Hematopoietic multipotent progenitor cell treated with erythropoietin and hydrocortisone succinate and interleukin-3 and kit ligand, for 8 days (in vitro differentiated cells): Measurements from ENCODE around the gene CCDC141.
"Not testable (repeated sequence)": the region's sequence is repeated elsewhere in the genome, so short reads cannot be mapped to it uniquely, and the experiment has no call there.

Experiments used
- DNase-seq: peaks from one replicate; pipeline ENCODE4 v3.0.0-alpha.2; 2015

CCDC141 gene, protein sequence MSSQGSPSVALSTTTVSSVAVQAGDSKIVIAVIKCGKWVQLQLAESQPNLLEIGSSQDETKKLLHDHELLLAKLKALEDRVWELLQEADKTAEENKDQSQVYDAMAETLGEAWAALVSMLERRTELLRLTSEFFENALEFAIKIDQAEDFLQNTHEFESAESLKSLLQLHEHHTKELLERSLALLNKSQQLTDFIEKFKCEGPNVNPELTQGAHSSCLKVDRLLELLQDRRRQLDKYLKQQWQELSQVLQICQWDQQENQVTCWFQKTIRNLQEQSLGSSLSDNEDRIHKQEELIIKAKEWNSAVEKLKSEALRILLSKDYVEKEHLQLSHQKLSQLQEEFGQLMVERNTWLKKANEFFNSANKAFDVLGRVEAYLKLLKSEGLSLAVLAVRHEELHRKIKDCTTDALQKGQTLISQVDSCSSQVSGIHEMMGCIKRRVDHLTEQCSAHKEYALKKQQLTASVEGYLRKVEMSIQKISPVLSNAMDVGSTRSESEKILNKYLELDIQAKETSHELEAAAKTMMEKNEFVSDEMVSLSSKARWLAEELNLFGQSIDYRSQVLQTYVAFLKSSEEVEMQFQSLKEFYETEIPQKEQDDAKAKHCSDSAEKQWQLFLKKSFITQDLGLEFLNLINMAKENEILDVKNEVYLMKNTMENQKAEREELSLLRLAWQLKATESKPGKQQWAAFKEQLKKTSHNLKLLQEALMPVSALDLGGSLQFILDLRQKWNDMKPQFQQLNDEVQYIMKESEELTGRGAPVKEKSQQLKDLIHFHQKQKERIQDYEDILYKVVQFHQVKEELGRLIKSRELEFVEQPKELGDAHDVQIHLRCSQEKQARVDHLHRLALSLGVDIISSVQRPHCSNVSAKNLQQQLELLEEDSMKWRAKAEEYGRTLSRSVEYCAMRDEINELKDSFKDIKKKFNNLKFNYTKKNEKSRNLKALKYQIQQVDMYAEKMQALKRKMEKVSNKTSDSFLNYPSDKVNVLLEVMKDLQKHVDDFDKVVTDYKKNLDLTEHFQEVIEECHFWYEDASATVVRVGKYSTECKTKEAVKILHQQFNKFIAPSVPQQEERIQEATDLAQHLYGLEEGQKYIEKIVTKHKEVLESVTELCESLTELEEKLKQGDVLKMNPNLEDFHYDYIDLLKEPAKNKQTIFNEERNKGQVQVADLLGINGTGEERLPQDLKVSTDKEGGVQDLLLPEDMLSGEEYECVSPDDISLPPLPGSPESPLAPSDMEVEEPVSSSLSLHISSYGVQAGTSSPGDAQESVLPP (N-terminal part only)

GRCh38 chr2:179049546-179050311 is at the start of gene CCDC141:
Gene CCDC141 (minus strand): TSS chr2:179050137. CDS start chr2:179049941, 196 bp downstream.
- peak; percentile 9 for DNase-seq

GRCh38 chr2:179098080-179098689 is 48.2 kb upstream of the CCDC141 start:
- no peak for DNase-seq

DNA sequence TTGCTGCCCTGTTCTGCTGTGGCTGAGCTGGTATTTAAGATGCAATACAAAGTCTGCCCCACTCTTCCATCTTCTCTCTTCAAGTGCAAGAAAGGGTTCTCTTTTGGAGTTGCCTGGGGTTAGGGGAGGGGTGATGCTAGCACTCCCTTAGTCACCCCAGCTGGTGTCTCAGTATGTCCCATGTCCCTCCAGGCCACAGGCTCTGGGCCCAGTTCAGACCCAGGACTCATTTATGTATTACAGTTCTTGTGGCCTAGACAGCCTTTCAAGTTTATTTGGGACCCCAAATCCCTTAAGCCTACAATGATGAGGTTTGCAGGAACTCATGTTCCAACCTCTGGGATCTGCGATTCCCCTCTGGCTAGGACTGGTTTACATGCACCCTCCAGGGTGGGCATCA is 47.2 kb upstream of the CCDC141 start:
- DNase-seq = no peak

DNA sequence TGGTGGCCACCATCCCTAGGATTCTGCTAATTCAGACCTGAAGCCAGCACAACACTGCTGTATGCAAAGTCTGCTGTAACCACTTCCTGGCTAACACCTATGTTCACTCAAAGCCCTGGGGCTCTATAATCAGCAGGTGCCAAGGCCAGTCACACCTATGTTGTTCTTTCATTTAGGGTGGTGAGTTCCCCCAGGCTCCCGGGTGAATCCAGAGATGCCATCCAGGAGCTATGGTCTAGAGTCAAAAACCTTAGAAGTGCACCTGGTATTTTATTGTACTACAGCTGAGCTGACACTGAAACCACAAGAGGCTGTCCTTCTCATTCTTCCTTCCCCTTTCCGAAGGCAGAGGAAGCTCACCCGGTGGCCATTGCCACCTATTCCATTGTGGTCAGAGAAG is 46.2 kb upstream of the CCDC141 start:
- no peak for DNase-seq

DNA sequence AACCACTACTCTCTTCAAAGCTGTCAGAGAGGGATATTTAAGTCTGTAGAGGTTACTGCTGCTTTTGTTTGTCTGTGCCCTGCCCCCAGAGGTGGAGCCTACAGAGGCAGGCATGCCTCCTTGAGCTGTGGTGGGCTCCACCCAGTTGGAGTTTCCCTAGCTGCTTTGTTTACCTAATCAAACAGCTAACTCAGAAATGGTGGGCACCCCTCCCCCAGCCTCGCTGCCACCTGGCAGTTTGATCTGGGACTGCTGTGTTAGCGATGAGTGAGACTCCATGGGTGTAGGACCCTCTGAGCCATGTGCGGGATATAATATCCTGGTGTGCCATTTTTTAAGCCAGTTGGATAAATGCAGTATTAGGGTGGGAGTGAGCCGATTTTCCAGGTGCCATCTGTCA is 43.0 kb upstream of the CCDC141 start:
- not testable (repeated sequence) for DNase-seq

DNA sequence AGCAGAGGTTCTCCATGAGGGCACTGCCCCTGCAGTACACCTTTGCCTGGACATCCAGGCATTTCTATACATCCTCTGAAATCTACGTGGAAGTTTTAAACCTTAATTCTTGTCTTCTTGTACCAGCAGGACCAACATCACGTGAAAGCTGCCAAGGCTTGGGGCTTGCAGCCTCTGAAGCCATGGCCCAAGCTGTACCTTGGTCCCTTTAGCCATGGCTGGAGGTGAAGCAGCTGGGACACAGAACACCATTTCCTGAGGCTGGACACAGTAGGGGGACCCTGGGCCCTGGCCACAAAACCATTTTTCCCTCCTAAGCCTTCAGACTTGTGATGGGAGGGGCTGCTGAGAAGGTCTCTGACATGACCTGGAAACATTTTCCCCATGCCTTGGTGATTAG is 32.8 kb upstream of the CCDC141 start:
- DNase-seq = no peak

- no peak for DNase-seq
Observed at GRCh38 chr2:179081954-179082353, 32.0 kb upstream of the CCDC141 start.

GRCh38 chr2:179072527-179072926 is 22.6 kb upstream of the CCDC141 start:
- DNase-seq = no peak

- DNase-seq = no peak
Observed at GRCh38 chr2:179071810-179072355, 21.9 kb upstream of the CCDC141 start.

GRCh38 chr2:179070895-179071294 is 21.0 kb upstream of the CCDC141 start:
- DNase-seq = no peak

GRCh38 chr2:179069685-179070084 is 19.7 kb upstream of the CCDC141 start:
- DNase-seq = no peak

- DNase-seq = no peak
Observed at GRCh38 chr2:179068991-179069643, 19.2 kb upstream of the CCDC141 start.

DNA sequence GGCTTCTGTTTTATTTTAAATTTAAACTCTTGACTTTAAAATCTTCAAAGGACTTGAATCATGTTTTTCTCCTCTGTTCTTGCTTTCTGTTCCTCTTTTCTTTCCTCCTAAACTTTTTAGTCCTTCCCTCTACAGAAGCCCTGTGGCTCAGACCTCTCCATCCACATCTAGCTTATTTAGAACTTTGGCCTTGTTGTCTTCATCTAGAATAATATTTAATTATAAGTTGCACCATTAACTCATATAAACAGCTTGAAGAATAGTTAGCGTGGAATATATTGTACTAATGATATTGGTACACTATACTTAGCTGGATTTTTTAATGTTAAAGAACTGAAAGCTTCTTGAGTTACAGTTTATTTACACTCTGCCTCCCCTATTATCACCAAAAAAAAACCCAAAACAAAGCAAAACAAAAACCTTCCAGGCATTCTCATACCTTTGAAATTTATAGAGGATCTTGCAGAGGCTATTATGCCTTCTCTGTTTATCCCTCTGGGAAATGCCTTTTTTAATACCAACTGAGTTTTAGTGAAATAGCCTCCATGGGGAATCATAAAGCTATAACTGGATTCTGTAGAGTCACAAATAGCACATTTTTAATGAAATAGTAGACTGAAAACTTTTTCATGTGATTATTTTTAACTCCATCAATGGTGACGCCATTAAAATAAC is 9.2 kb upstream of the CCDC141 start:
- no peak for DNase-seq

GRCh38 chr2:179057737-179058136 is 7.8 kb upstream of the CCDC141 start:
- DNase-seq = no peak

DNA sequence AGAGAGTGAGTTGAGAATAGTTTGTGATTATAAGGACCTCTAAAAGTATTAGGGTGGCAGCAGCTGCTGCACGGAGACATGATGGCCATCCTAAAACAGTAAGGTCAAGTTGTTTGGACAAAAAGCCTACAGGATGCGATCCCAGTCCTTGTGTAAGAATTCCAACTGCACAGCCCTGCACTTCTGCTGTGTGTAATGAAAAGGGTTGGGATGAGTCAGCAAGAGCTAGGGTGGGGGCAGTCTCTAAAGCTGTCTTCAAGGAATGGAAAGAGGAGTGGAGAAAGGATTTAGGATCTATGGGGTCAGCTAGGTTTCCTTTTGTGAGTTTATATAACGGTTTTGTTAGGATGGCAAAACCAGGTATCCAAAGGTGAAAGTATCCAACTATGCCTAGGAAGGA is 3.6 kb upstream of the CCDC141 start:
- DNase-seq = not testable (repeated sequence)

GRCh38 chr2:179051250-179051649 is 1.3 kb upstream of the CCDC141 start:
- DNase-seq = no peak

GRCh38 chr2:179050755-179051154 is 818 bp upstream of the CCDC141 start:
- no peak for DNase-seq

GRCh38 chr2:179049203-179049545 is 763 bp downstream of the CCDC141 start:
- no peak for DNase-seq

DNA sequence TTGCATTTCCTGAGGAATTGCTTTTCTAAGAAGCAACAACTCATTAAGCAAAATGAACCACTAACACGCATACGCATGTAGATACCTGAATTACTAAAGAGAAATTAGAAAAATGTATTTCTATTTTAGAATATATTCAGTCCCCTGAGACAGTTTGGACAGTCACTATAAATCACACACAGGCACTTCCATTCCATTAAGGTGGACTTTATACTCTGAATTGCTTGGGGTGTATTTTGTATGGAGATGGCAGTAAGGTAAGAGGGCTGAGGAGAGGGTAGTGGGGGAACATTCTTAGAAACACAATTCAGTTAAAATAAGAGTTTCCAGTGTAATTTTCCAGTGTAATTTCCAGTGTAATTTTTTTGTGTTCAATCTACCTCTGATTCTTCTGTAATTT is 1.8 kb downstream of the CCDC141 start:
- no peak for DNase-seq

- not testable (repeated sequence) for DNase-seq
Observed at GRCh38 chr2:179045602-179046001, 4.3 kb downstream of the CCDC141 start.

DNA sequence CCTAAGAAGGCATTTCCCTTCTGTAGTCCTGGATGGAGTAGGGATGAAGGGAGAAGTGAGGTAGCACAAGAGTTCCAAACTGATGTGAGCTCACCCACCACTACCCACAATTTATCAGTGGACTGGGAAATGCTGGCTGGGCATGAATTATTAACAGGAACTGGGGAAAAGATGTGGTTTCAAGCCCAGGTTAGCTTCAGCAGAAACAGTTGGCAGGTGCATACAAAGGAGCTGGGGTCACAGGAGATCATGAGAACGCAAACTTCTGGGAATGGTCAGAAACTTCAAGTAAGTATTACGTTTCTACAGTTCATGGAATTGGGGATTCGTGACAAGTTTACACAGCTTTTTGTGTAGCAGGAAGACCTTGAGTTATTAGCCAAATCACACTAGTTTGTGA is 5.4 kb downstream of the CCDC141 start:
- no peak for DNase-seq
